Astrocyte (in vitro differentiated cells and primary cell): ENCODE measurements around the gene PRKCA. TPM values are rescaled to one million over a fixed set of nuclear protein-coding genes. Genes with fewer than 3 reads are reported as not detected.

Experiments used
- DNase-seq: peaks from one replicate; pipeline ENCODE4 v3.0.0-alpha.2; 2010; ENCODE audit warnings: low read depth
- FAIRE-seq: peaks from 2 replicates; lab custom pipeline; 2011; peaks lifted over from hg19 to GRCh38; lab: Jason Lieb, UNC
- H2AFZ ChIP-seq: 2 replicates; pipeline ENCODE4 v1.6.0; 2012; ENCODE audit warnings: low read depth, low read length, inconsistent platforms
- H3K27ac ChIP-seq: 2 replicates; pipeline ENCODE4 v1.5.1; 2011; ENCODE audit warnings: low read depth, low read length, inconsistent platforms
- H3K27me3 ChIP-seq: 2 replicates; pipeline ENCODE4 v1.6.0; 2011; ENCODE audit warnings: low read length, inconsistent platforms; ENCODE audit not compliant: insufficient read depth
- H3K36me3 ChIP-seq: 2 replicates; pipeline ENCODE4 v1.5.1; 2011; ENCODE audit warnings: low read length, inconsistent platforms; ENCODE audit not compliant: insufficient read depth
- H3K4me1 ChIP-seq: 2 replicates; pipeline ENCODE4 v1.5.1; 2011; ENCODE audit warnings: low read length, inconsistent platforms; ENCODE audit not compliant: insufficient read depth
- H3K4me2 ChIP-seq: 2 replicates; pipeline ENCODE4 v1.6.0; 2012; ENCODE audit warnings: low read length, inconsistent platforms
- H3K4me3 ChIP-seq: 2 replicates; pipeline ENCODE4 v1.5.1; 2011; ENCODE audit warnings: low read depth, mild to moderate bottlenecking, low read length, inconsistent platforms; ENCODE audit not compliant: insufficient read depth
- H3K79me2 ChIP-seq: 2 replicates; pipeline ENCODE4 v1.6.0; 2012; ENCODE audit warnings: mild to moderate bottlenecking, low read length, inconsistent platforms; ENCODE audit not compliant: insufficient read depth
- H3K9ac ChIP-seq: 2 replicates; pipeline ENCODE4 v1.6.0; 2012; ENCODE audit warnings: mild to moderate bottlenecking, low read length, inconsistent platforms
- H3K9me3 ChIP-seq: 2 replicates; pipeline ENCODE4 v1.5.1; 2012; ENCODE audit warnings: low read depth, mild to moderate bottlenecking, low read length, inconsistent platforms; ENCODE audit not compliant: insufficient read depth
- H4K20me1 ChIP-seq: 2 replicates; pipeline ENCODE4 v1.6.0; 2012; ENCODE audit warnings: low read length, inconsistent platforms; ENCODE audit not compliant: insufficient read depth
- H3K27ac Mint-ChIP-seq: one replicate; pipeline ENCODE4 v1.8.0; 2021; ENCODE audit warnings: mild to moderate bottlenecking, mixed read lengths; ENCODE audit not compliant: unreplicated experiment
- H3K27me3 Mint-ChIP-seq: one replicate; pipeline ENCODE4 v1.8.0; 2021; ENCODE audit warnings: low read depth, mixed read lengths; ENCODE audit not compliant: unreplicated experiment
- H3K36me3 Mint-ChIP-seq: one replicate; pipeline ENCODE4 v1.8.0; 2021; ENCODE audit warnings: low read depth, mixed read lengths; ENCODE audit not compliant: unreplicated experiment
- H3K4me1 Mint-ChIP-seq: one replicate; pipeline ENCODE4 v1.8.0; 2021; ENCODE audit warnings: low read depth, mixed read lengths; ENCODE audit not compliant: unreplicated experiment
- H3K4me3 Mint-ChIP-seq: one replicate; pipeline ENCODE4 v1.8.0; 2021; ENCODE audit warnings: mild to moderate bottlenecking, moderate library complexity, mixed read lengths; ENCODE audit not compliant: unreplicated experiment
- H3K9me3 Mint-ChIP-seq: one replicate; pipeline ENCODE4 v1.8.0; 2021; ENCODE audit warnings: mild to moderate bottlenecking, mixed read lengths; ENCODE audit not compliant: unreplicated experiment
- CTCF ChIP-seq: IDR thresholded peaks from 2 replicates; pipeline ENCODE4 v1.5.1; 2011; ENCODE audit warnings: low read depth, mild to moderate bottlenecking, inconsistent platforms, low read length, moderate library complexity; ENCODE audit not compliant: insufficient read depth
- EZH2 ChIP-seq: IDR thresholded peaks from 2 replicates; pipeline ENCODE4 v1.6.1; 2012; ENCODE audit warnings: mild to moderate bottlenecking, low read length, inconsistent platforms; ENCODE audit not compliant: insufficient read depth
- total RNA-seq: library from RNA; stranded (reverse); gene quantifications from 2 replicates; pipeline ENCODE4 v1.2.1, GENCODE V29; 2021

The PRKCA gene
- total RNA-seq, 1 donor from 2014 or later = 49.9 TPM

GRCh38 chr17:66706851-66707450 lies 404.5 kb downstream of the PRKCA start:
- H3K4me3 ChIP-seq = no peak overlapping the region
- no peaks in the 10 kb centered on the region for H3K9me3 Mint-ChIP-seq
- no peaks in the 10 kb centered on the region for H3K36me3 Mint-ChIP-seq
- peaks cover 5% of the 10 kb centered on the region for H3K4me1 Mint-ChIP-seq
- no peaks in the 10 kb centered on the region for H4K20me1 ChIP-seq
- no peak overlapping the region for H3K27ac Mint-ChIP-seq
- H2AFZ ChIP-seq = no peak overlapping the region
- FAIRE-seq (no peak), DNase-seq (no peak)
- no peak overlapping the region for H3K9ac ChIP-seq
- H3K36me3 ChIP-seq = no peaks in the 10 kb centered on the region
- no peak overlapping the region for H3K27ac ChIP-seq
- no peak overlapping the region for H3K4me2 ChIP-seq
- H3K27me3 Mint-ChIP-seq = no peaks in the 10 kb centered on the region
- no peaks in the 10 kb centered on the region for H3K9me3 ChIP-seq
- no peak overlapping the region for H3K4me3 Mint-ChIP-seq
- no peaks in the 10 kb centered on the region for H3K27me3 ChIP-seq
- TF ChIP-seq EZH2 = no peak
- no peak for TF ChIP-seq CTCF
- H3K4me1 ChIP-seq = no peaks in the 10 kb centered on the region
- H3K79me2 ChIP-seq = no peaks in the 10 kb centered on the region

- Histone ChIP-seq H3K4me3 (no peak overlapping the region), H3K27me3 (no peaks in the 10 kb centered on the region), H4K20me1 (peaks cover 14% of the 10 kb centered on the region), H3K4me2 (no peak overlapping the region), H3K9me3 (no peaks in the 10 kb centered on the region), H3K27ac (no peak overlapping the region), H3K79me2 (no peaks in the 10 kb centered on the region), H3K4me1 (no peaks in the 10 kb centered on the region), H3K9ac (no peak overlapping the region), H2AFZ (no peak overlapping the region), H3K36me3 (no peaks in the 10 kb centered on the region)
- peaks cover 13% of the 10 kb centered on the region for H3K4me1 Mint-ChIP-seq
- TF ChIP-seq EZH2 (no peak), CTCF (no peak)
- H3K9me3 Mint-ChIP-seq = no peaks in the 10 kb centered on the region
- no peaks in the 10 kb centered on the region for H3K27me3 Mint-ChIP-seq
- DNase-seq = no peak
- no peak overlapping the region for H3K27ac Mint-ChIP-seq
- no peaks in the 10 kb centered on the region for H3K36me3 Mint-ChIP-seq
- FAIRE-seq = no peak
- H3K4me3 Mint-ChIP-seq = no peak overlapping the region
Measured at GRCh38 chr17:66711401-66711800, 409.0 kb downstream of the PRKCA start.

- Histone ChIP-seq H2AFZ (no peak overlapping the region), H3K27me3 (no peaks in the 10 kb centered on the region), H3K4me2 (no peak overlapping the region), H4K20me1 (peaks cover 16% of the 10 kb centered on the region), H3K9me3 (no peaks in the 10 kb centered on the region), H3K79me2 (no peaks in the 10 kb centered on the region), H3K27ac (no peak overlapping the region), H3K36me3 (no peaks in the 10 kb centered on the region), H3K4me3 (no peak overlapping the region), H3K4me1 (no peaks in the 10 kb centered on the region), H3K9ac (no peak overlapping the region)
- no peak for DNase-seq
- Mint-ChIP-seq H3K27me3 (no peaks in the 10 kb centered on the region), H3K4me1 (peaks cover 12% of the 10 kb centered on the region), H3K9me3 (no peaks in the 10 kb centered on the region), H3K27ac (no peak overlapping the region), H3K4me3 (no peak overlapping the region), H3K36me3 (no peaks in the 10 kb centered on the region)
- no peak for TF ChIP-seq EZH2
- TF ChIP-seq CTCF = no peak
- no peak for FAIRE-seq
Measured at GRCh38 chr17:66711881-66712321, 409.5 kb downstream of the PRKCA start.
